GM12878 (cell line): Measurements from ENCODE around the gene CCDC184. TPM values are rescaled to one million over a fixed set of nuclear protein-coding genes. Genes with fewer than 3 reads are reported as not detected.
A peak's percentile ranks its signal among the peaks of the same experiment; 100 is the strongest.

ENCODE experiments used
- ATAC-seq: fragments of 200-7000 bp; cut with Tn5 transposase; 3 replicates; pipeline ENCODE4 v1.9.1; 2020; ENCODE audit warnings: mild to moderate bottlenecking, moderate library complexity
- BruUV-seq: library from RNA; stranded (reverse); fragments of 400-500 nt; replicated peaks from 2 replicates; lab custom pipeline; 2021; lab: Mats Ljungman, UMichigan
- CTCF ChIA-PET: fragments of 300-600 bp; sonication (Branson Sonifier 250); formaldehyde crosslinking; extraction: SDS; loops from one replicate; lab custom pipeline; 2021; ENCODE audit warnings: inconsistent platforms; lab: Yijun Ruan, JAX
- POLR2A ChIA-PET: fragments of 350-600 bp; formaldehyde crosslinking; extraction: SDS; loops from one replicate; lab custom pipeline; 2021; ENCODE audit warnings: inconsistent platforms; lab: Charles Lee
- RAD21 ChIA-PET: fragments of 300-600 bp; sonication (Branson Sonifier 250); formaldehyde crosslinking; loops from one replicate; lab custom pipeline; 2023; ENCODE audit warnings: antibody characterized with exemption; ENCODE audit not compliant: unreplicated experiment; lab: Charles Lee
- SMC1A ChIA-PET: fragments of 300-600 bp; sonication (Branson Sonifier 250); formaldehyde crosslinking; loops from one replicate; lab custom pipeline; 2023; ENCODE audit not compliant: unreplicated experiment, uncharacterized antibody; lab: Charles Lee
- DNase-seq: peaks from one replicate; pipeline ENCODE4 v3.0.0-alpha.2; 2011; ENCODE audit warnings: low read depth, low spot score
- FAIRE-seq: peaks from 3 replicates; lab custom pipeline; 2011; peaks lifted over from hg19 to GRCh38; lab: Jason Lieb, UNC
- H2AFZ ChIP-seq: 2 replicates; pipeline ENCODE4 v1.6.0; 2011; ENCODE audit warnings: low read depth, low read length, control low read depth; ENCODE audit not compliant: control insufficient read depth
- H3K27ac ChIP-seq: 2 replicates; pipeline ENCODE4 v1.5.1; 2011; ENCODE audit warnings: control low read depth; ENCODE audit not compliant: control insufficient read depth, insufficient read depth
- H3K27me3 ChIP-seq, 2 experiments: replicated peaks in 1 of 2; 2 replicates each; pipeline versions ENCODE4 v1.6.0 to v1.6.1; 2011; ENCODE audit warnings: low read length in 1 of 2; ENCODE audit not compliant: control insufficient read depth in 2 of 2, insufficient read depth in 2 of 2
- H3K36me3 ChIP-seq, 2 experiments: 2 replicates each; pipeline ENCODE4 v1.5.1; 2011; ENCODE audit warnings: low read length in 1 of 2; ENCODE audit not compliant: control insufficient read depth in 2 of 2, insufficient read depth in 2 of 2
- H3K4me1 ChIP-seq: 2 replicates; pipeline ENCODE4 v1.6.1; 2011; ENCODE audit warnings: mild to moderate bottlenecking, low read length, moderate library complexity, mixed read lengths; ENCODE audit not compliant: control insufficient read depth, insufficient read depth
- H3K4me2 ChIP-seq: 2 replicates; pipeline ENCODE4 v1.6.0; 2011; ENCODE audit warnings: control low read depth; ENCODE audit not compliant: control insufficient read depth, insufficient read depth
- H3K4me3 ChIP-seq: fragments of 200-600 bp; sonication (generic); 2 replicates; pipeline ENCODE4 v1.5.1; 2016
- H3K79me2 ChIP-seq: 2 replicates; pipeline ENCODE4 v1.6.0; 2011; ENCODE audit warnings: low read length; ENCODE audit not compliant: control insufficient read depth, insufficient read depth
- H3K9ac ChIP-seq: 2 replicates; pipeline ENCODE4 v1.8.0; 2011; ENCODE audit warnings: low read length, control low read depth, mixed read lengths; ENCODE audit not compliant: control insufficient read depth, insufficient read depth
- H3K9me3 ChIP-seq: replicated peaks from 3 replicates; pipeline ENCODE4 v1.5.1; 2011; ENCODE audit warnings: mild to moderate bottlenecking, low read length; ENCODE audit not compliant: control insufficient read depth, insufficient read depth
- H4K20me1 ChIP-seq: 2 replicates; pipeline ENCODE4 v1.6.0; 2011; ENCODE audit not compliant: control insufficient read depth, insufficient read depth
- KAT2A ChIP-seq: conservative IDR thresholded peaks from 2 replicates; pipeline ENCODE4 v1.6.1; 2011; ENCODE audit warnings: low read depth, low read length; ENCODE audit not compliant: control insufficient read depth
- MEF2A ChIP-seq: IDR thresholded peaks from 2 replicates; pipeline ENCODE4 v1.6.1; 2011; ENCODE audit warnings: low read depth, mild to moderate bottlenecking, low read length, moderate library complexity; ENCODE audit not compliant: insufficient read depth
- NBN ChIP-seq: fragments of 450-650 bp; IDR thresholded peaks from 2 replicates; pipeline ENCODE4 v1.6.1; 2016
- RUNX3 ChIP-seq: IDR thresholded peaks from 2 replicates; pipeline ENCODE4 v1.6.1; 2012; ENCODE audit warnings: low read length, inconsistent platforms
- USF2 ChIP-seq: IDR thresholded peaks from 2 replicates; pipeline ENCODE4 v1.6.1; 2011; ENCODE audit warnings: low read depth, low read length, improper control_type of control experiment, borderline replicate concordance
- WGBS: methylation state at CpG from one replicate; pipeline ENCODE4 v1.1.6; 2016; ENCODE audit warnings: low lambda C conversion rate; ENCODE audit not compliant: insufficient replicate concordance, insufficient coverage; ENCODE audit errors: missing lambda C conversion rate; 5-methylcytosine and 5-hydroxymethylcytosine counted together
- in situ Hi-C: fragments of 300-500 bp; cut with MboI; formaldehyde crosslinking; loops from 9 replicates; pipeline ENCODE4 v1.14.3; 2018; ENCODE audit warnings: mixed read lengths
- intact Hi-C: fragments of 100-400 bp; cut with micrococcal nuclease; formaldehyde crosslinking; loops from one replicate; pipeline ENCODE4 v1.14.2; 2022; ENCODE audit not compliant: unreplicated experiment
- polyA plus RNA-seq, 11 experiments: library from polyadenylated mRNA; depleted of rRNA in 4 of 11; unstranded in 6 of 11; stranded (reverse) in 5 of 11; fragments of >200 nt; fragmentation: Nextera tagmentation in 4 of 11; fragmentation: Illumina TruSeq in 1 of 11; extraction: Ambion mirVana in 4 of 11; extraction: Trizol in 1 of 11; gene quantifications; 1 replicate in 1 of 11; 2 replicates in 10 of 11; pipeline versions ENCODE4 v1.2.1 to v1.2.3, GENCODE V29; 2011 to 2016; ENCODE audit warnings: inconsistent platforms in 2 of 11, missing spikeins in 2 of 11, low read depth in 1 of 11
- total RNA-seq, 4 experiments: library from RNA; depleted of rRNA in 3 of 4; stranded (reverse); fragments of >200 nt in 3 of 4; fragmentation: Illumina TruSeq in 1 of 4; extraction: Trizol in 1 of 4; gene quantifications; 2 replicates each; pipeline versions ENCODE4 v1.2.1 to v1.2.3, GENCODE V29; 2013 to 2021
- TF ChIP-seq, protein P1 (sequence below): IDR thresholded peaks from 2 replicates; pipeline ENCODE4 v1.6.1; 2011; ENCODE audit warnings: mild to moderate bottlenecking, low read depth, low read length, moderate library complexity; ENCODE audit not compliant: insufficient replicate concordance

CCDC184 gene
- total and polyA plus RNA-seq, 10 of the 15 experiments (the other 5 are each of a cell fraction or from before 2014, with no cell fraction given) = not detected

GRCh38 chr12:48182631-48183030, 813 bp upstream of the CCDC184 start:
- DNase-seq (no peak), ATAC-seq (no peak), FAIRE-seq (peak; percentile 31)
- H3K4me1 ChIP-seq = peaks cover 5% of the 10 kb centered on the region
- intact Hi-C loops (no loop called here), in situ Hi-C loops (no loop called here)
- H3K27me3 ChIP-seq = peaks cover 7 to 12% of the 10 kb centered on the region in 2 experiments
- H3K27ac ChIP-seq = no peak overlapping the region
- H3K9me3 ChIP-seq = no peaks in the 10 kb centered on the region; the same call in 2 of the 3 replicates
- ChIA-PET RAD21 (no interaction called here), CTCF (interaction anchor here (0.6 to 1.6 kb wide), 11 partner anchors 8 to 437 kb away, joined by 3 to 8 read pairs (median 3); partner anchors contain the start of gene ASB8), SMC1A (interaction anchor here (0.9 to 1.3 kb wide), 3 partner anchors 15 to 436 kb away, joined by 3 to 5 read pairs (median 4); partner anchors contain the start of gene PFKM), POLR2A (interaction anchor here (0.8 to 0.9 kb wide), 2 partner anchors 15 to 25 kb away, joined by 4 read pairs; partner anchors contain the start of gene ASB8)
- peak overlapping the region; percentile 70 for H2AFZ ChIP-seq
- H3K4me2 ChIP-seq = peak overlapping the region; percentile 89
- peak overlapping the region; percentile 83 for H3K4me3 ChIP-seq
- no peaks in the 10 kb centered on the region for H3K79me2 ChIP-seq
- WGBS = under 1% methylated on average over 7 of the region's 7 CpGs
- no peaks in the 10 kb centered on the region for H4K20me1 ChIP-seq
- H3K9ac ChIP-seq = no peak overlapping the region
- BruUV-seq = no TSS peak
- TF ChIP-seq KAT2A (no peak), RUNX3 (peak; percentile 11; the same call in 1 of the 2 replicates), NBN (no peak), USF2 (no peak), MEF2A (no peak)
- TF ChIP-seq, protein P1, sequence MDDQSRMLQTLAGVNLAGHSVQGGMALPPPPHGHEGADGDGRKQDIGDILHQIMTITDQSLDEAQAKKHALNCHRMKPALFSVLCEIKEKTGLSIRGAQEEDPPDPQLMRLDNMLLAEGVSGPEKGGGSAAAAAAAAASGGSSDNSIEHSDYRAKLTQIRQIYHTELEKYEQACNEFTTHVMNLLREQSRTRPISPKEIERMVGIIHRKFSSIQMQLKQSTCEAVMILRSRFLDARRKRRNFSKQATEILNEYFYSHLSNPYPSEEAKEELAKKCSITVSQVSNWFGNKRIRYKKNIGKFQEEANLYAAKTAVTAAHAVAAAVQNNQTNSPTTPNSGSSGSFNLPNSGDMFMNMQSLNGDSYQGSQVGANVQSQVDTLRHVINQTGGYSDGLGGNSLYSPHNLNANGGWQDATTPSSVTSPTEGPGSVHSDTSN = no peak
- H3K36me3 ChIP-seq = no peaks in the 10 kb centered on the region
